Endothelial cell of umbilical vein (primary cell): ENCODE measurements around the gene HAPLN2.

Experiments used
- CTCF ChIP-seq, 2 donors: IDR thresholded peaks; 1 replicate in 1 of 2; 2 replicates in 1 of 2; pipeline ENCODE4 v1.5.1; 2011; ENCODE audit warnings: low read length in 2 of 2, mild to moderate bottlenecking in 2 of 2, moderate library complexity in 2 of 2, control low read depth in 1 of 2, inconsistent platforms in 1 of 2, low read depth in 1 of 2; ENCODE audit not compliant: insufficient read depth in 1 of 2; ENCODE audit errors: extremely low read depth in 1 of 2
- EZH2 ChIP-seq: IDR thresholded peaks from 2 replicates; pipeline ENCODE4 v1.6.1; 2012; ENCODE audit warnings: borderline replicate concordance, low read depth, mild to moderate bottlenecking, moderate library complexity, low read length, inconsistent platforms; ENCODE audit not compliant: severe bottlenecking
- MYC ChIP-seq: IDR thresholded peaks from one replicate; pipeline ENCODE4 v1.6.1; 2011; ENCODE audit warnings: mild to moderate bottlenecking, low read depth, low read length
- POLR2A ChIP-seq: IDR thresholded peaks from 2 replicates; pipeline ENCODE4 v1.6.1; 2012; ENCODE audit warnings: low read depth, mild to moderate bottlenecking, control low read depth, low read length
- POLR2AphosphoS5 ChIP-seq: IDR thresholded peaks from 2 replicates; pipeline ENCODE4 v1.6.1; 2012; ENCODE audit warnings: low read depth, mild to moderate bottlenecking, control low read depth, low read length, moderate library complexity; ENCODE audit not compliant: insufficient read depth

- TF ChIP-seq CTCF (IDR thresholded peaks at IDR 0.05; ENCODE audit: extremely low read depth in 1 of 2, insufficient read depth in 1 of 2, low read depth in 1 of 2, low read length in 2 of 2) (no peak), POLR2A (no peak), EZH2 (no peak), POLR2AphosphoS5 (no peak), MYC (no peak)
These were observed 32.2 kb upstream of the HAPLN2 start for GRCh38 chr1:156586892-156587477.
